VCaP (cell line): ENCODE measurements around the gene NGFR.

Source experiments
- H3K27ac ChIP-seq: fragments of 450-650 bp; 2 replicates; pipeline ENCODE4 v1.5.1; 2017
- TF ChIP-seq, protein P1 (sequence below): fragments of 450-650 bp; conservative IDR thresholded peaks from 2 replicates; pipeline ENCODE4 v1.5.1; 2017; ENCODE audit warnings: mild to moderate bottlenecking, moderate library complexity

NGFR gene

DNA sequence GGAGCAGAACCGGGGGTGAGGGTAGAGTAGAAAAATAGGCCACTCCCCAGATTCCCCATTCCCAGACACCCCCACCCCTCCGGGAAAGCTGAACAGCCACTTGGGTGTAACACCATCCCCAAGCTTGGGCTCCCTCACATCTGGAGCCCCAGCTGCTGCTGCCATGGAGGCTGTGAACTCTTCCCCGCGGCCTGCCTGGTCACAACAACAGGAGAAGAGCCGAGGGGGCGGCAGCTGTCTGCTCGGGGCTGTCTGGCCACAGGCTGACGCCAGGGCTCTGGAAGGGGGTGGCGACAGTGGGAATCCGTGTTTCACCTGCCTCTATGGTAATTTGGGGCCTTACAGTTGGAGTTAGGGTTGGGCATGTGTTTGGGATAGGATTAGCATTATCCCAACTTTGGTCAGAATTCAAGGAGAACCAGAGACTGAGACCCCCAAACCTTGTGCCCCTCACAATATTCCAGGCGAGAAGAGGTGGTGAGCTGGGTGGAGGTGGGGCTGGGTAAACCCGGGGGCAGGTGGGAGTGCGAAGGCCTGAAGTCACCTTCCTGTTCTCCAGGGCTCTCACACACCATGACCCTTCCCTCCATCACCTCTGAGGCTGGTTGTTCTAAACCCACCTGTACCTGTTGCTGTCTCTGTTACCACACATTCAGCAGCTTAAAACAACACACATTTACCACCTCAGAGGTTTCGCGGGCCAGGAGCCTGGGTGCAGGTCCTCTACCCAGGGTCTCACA is 50.9 kb downstream of the NGFR start:
- H3K27ac ChIP-seq: no peak overlapping the region
- TF ChIP-seq, protein P1, sequence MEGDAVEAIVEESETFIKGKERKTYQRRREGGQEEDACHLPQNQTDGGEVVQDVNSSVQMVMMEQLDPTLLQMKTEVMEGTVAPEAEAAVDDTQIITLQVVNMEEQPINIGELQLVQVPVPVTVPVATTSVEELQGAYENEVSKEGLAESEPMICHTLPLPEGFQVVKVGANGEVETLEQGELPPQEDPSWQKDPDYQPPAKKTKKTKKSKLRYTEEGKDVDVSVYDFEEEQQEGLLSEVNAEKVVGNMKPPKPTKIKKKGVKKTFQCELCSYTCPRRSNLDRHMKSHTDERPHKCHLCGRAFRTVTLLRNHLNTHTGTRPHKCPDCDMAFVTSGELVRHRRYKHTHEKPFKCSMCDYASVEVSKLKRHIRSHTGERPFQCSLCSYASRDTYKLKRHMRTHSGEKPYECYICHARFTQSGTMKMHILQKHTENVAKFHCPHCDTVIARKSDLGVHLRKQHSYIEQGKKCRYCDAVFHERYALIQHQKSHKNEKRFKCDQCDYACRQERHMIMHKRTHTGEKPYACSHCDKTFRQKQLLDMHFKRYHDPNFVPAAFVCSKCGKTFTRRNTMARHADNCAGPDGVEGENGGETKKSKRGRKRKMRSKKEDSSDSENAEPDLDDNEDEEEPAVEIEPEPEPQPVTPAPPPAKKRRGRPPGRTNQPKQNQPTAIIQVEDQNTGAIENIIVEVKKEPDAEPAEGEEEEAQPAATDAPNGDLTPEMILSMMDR: no peak

DNA sequence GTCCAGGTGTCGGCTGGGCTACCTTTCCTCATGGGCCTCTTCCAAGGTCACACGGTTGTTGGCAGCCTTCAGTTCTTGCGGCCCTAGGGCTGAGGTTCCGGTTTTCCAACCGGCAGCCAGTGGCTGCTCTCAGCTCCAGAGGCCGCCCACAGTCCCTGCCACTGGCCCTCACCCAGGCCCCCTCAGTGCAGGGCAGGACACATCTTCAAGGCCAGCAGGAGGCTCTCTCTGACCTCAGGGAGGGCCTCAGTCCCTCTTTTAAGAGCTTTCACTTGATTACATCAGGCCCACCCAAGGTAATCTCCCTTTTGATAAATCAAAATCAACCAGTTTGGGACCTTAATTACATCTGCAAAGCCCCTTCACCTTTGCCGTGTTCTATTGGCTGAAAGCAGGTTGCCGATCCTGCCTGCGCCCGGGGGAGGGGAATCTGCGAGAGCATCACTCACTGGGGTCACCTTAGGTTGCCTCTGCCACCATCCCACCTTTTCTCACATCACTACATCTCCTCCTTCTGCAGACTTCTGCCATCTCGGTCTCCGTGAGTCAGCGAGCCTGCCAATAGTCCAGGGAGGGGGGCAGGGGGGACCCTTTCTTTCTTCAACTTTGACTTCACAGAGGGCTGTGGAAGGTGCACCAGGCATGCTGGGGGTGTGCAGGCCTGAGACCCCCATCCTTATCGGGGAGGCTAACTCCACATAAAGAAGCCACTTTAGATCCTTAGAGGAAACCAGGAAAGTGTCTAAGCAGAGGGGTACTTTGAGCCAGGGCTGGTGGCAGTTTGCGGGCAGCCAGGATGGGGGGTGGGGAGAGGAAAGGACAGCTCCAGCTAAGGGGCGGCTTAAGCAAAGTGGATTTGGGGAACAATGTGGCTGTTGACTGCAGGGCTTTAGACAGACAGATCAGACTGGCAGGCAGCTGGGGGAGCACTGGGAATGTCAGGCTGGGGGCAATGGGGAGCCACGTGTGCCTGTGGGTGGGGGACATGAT is 51.7 kb downstream of the NGFR start:
- H3K27ac ChIP-seq: no peak overlapping the region
- TF ChIP-seq, protein P1: no peak

DNA sequence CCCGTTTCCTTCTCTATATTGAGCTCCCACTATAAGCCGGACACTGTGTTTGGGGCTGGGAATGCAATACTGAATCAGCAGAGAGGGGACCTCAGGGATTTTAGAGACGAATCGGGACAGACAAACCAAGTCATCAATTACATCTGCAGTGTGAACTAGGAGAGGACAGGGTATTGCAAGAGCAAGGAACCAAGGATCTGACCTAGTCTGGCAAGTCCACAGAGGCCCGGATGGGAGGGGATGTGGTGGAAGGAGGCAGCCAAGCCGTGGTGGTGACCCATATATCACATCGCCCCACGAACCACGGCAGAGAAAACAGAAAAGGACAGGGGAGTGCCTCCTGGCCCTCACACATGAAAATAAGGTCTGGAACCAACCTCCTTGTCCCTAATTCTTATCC is 52.5 kb downstream of the NGFR start:
- no peak overlapping the region for H3K27ac ChIP-seq
- TF ChIP-seq, protein P1: no peak

- TF ChIP-seq, protein P1: no peak
- H3K27ac ChIP-seq: no peak overlapping the region
Measured at GRCh38 chr17:49548051-49548505, 53.0 kb downstream of the NGFR start.

DNA sequence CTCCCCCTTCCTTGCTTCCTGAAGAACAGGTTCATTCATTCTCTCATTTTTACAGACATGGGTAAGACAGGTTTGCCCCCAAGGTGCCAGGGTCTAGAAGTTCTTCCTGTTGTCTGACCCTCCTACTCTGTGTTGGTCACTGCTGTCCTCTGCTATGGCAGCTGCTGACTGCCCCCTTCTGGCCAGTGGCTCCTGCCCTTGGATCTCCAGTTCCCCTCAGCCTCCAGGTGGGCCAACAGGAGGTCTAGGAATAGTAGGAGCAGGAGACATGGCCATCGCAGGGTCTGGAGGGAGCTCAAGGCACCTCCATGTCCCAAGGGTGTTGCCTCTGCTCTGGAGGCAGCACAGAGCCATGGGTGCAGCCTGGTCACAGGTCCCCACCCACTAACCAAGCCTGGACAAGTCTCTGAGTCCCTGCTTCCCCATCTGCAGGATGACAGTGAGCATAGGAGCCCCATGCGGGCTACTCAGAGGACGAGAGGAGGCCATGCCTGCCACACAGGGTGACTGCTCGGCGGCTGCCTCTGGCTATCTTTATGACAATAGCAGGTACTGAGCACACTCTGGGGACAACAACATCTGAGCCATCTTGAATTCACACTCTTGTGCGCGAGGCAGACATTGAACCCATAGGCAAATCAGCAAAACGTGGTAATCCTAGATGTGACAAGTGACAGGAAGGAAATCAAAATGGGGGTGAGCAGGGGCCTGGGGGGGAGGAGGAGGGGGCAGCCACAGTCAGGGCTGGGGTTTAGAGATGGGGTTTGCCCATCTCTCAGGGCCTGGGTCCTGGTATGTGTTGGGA is 53.6 kb downstream of the NGFR start:
- no peak overlapping the region for H3K27ac ChIP-seq
- TF ChIP-seq, protein P1: peak; percentile 79

GRCh38 chr17:49549311-49549605 is 54.2 kb downstream of the NGFR start:
- TF ChIP-seq, protein P1: no peak
- H3K27ac ChIP-seq: no peak overlapping the region
